T47D (cell line): ENCODE results near the gene CEP85.
"Not testable (repeated sequence)": the region's sequence is repeated elsewhere in the genome, so short reads cannot be mapped to it uniquely, and the experiment has no call there.

Source experiments
- DNase-seq, 2 experiments: peaks; one replicate each; pipeline versions ENCODE4 v3.0.0 to v3.0.0-alpha.2; 2011 to 2012; ENCODE audit warnings: low read depth in 1 of 2, low spot score in 1 of 2
- JUND ChIP-seq: IDR thresholded peaks from 2 replicates; pipeline ENCODE4 v1.6.1; 2012; ENCODE audit warnings: low read depth
- in situ Hi-C: cut with HindIII; loops from 2 replicates; pipeline ENCODE4 v1.10.0; 2016; ENCODE audit warnings: low sequenced_read_pairs, low pct_unique_long_range_greater_than_20kb

Gene CEP85

GRCh38 chr1:26290882-26291261, 56.9 kb downstream of the CEP85 start:
- TF ChIP-seq JUND: no peak
- DNase-seq: no peak
- in situ Hi-C loops: no loop called here

GRCh38 chr1:26291433-26291832, 57.4 kb downstream of the CEP85 start:
- TF ChIP-seq JUND: no peak
- DNase-seq: no peak
- in situ Hi-C loops: no loop called here

GRCh38 chr1:26291939-26292338, 57.9 kb downstream of the CEP85 start:
- no peak for TF ChIP-seq JUND
- no peak for DNase-seq
- in situ Hi-C loops: no loop called here

GRCh38 chr1:26292735-26293134, 58.7 kb downstream of the CEP85 start:
- in situ Hi-C loops, DNase-seq: not testable (repeated sequence)

GRCh38 chr1:26293911-26294463, 60.0 kb downstream of the CEP85 start:
- no peak for TF ChIP-seq JUND
- in situ Hi-C loops: no loop called here
- no peak for DNase-seq

- in situ Hi-C loops: no loop called here
- TF ChIP-seq JUND: no peak
- no peak for DNase-seq
Observed at GRCh38 chr1:26295194-26296138, 61.5 kb downstream of the CEP85 start.

GRCh38 chr1:26296340-26297056, 62.5 kb downstream of the CEP85 start:
- no peak for TF ChIP-seq JUND
- in situ Hi-C loops: no loop called here
- no peak for DNase-seq

GRCh38 chr1:26297057-26297790, 63.2 kb downstream of the CEP85 start:
- DNase-seq: no peak
- in situ Hi-C loops: no loop called here
- TF ChIP-seq JUND: no peak

- no peak for DNase-seq
- in situ Hi-C loops: no loop called here
- no peak for TF ChIP-seq JUND
Observed at GRCh38 chr1:26297791-26298124, 63.8 kb downstream of the CEP85 start.

- no peak for TF ChIP-seq JUND
- DNase-seq: no peak
- in situ Hi-C loops: no loop called here
Observed at GRCh38 chr1:26300578-26301275, 66.7 kb downstream of the CEP85 start.

GRCh38 chr1:26302733-26303405, 68.9 kb downstream of the CEP85 start:
- in situ Hi-C loops: no loop called here
- DNase-seq: no peak
- TF ChIP-seq JUND: no peak
